ENCODE data around the gene SRSF4. TPM values are rescaled to one million over a fixed set of nuclear protein-coding genes. Genes with fewer than 3 reads are reported as not detected.
A peak's percentile ranks its signal among the peaks of the same experiment; 100 is the strongest.

Gene SRSF4
- total RNA-seq, 1 donor from 2014 or later: 129 TPM

DNA sequence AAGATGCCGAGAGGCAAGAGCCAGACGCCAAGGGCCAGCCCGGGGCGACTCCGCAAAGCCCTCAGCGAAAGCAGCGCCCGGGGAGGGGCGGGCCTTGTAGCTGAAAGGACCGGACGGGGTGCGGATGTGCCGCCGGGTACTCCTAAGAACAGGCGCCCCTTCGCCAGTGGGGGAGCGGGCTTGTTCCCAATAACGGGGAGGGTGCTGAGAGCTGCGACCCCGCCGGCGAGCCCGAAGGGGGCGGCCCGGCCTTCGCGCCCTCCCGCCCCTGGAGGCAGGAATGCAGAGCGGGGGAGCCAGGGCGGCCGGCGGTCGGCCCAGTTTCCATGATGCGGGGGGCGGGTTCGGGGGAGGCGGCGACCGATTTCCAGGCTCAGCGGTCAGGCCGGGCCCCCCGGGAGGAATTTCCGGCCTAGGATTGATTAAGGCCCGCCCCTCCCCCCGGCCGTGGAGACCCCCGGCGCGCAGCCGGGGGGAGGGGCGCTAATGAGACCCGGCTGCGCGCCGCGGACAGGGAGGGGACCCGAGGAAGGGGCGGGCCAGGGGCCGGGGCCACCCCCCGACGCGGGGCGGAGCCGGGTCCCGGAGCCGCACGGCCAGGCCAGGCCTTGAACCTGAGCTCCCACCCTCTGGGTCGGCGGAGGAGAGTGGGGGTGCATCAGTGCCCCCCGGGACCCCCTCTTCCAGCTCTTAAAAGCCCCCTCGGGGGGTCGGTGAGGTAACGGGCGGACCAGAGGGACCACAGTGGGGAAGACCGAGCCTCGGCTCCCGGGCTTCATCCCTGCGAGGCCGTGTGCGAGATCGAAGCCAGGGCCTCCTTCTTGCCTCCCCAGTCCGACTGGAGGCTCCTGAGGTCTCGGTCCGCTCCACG, 57.1 kb downstream of the SRSF4 start:
- peak; percentile 46 for DNase-seq (ENCODE audit: low spot score)
- intact Hi-C loops (cut with micrococcal nuclease): loop anchor here (1.0 kb wide), 4 partner anchors 57 to 239 kb away; partner anchors contain the start of gene SRSF4
- H3K36me3 Mint-ChIP-seq (ENCODE audit: low read depth): peaks cover 1% of the 10 kb centered on the region
- H3K27ac Mint-ChIP-seq: peak overlapping the region; percentile 23
- peaks cover 29% of the 10 kb centered on the region for H3K27me3 Mint-ChIP-seq (ENCODE audit: insufficient read depth)
- H3K9me3 Mint-ChIP-seq: no peaks in the 10 kb centered on the region
- no peaks in the 10 kb centered on the region for H3K4me1 Mint-ChIP-seq (ENCODE audit: low read depth)
- peak overlapping the region; percentile 82 for H3K4me3 Mint-ChIP-seq

DNA sequence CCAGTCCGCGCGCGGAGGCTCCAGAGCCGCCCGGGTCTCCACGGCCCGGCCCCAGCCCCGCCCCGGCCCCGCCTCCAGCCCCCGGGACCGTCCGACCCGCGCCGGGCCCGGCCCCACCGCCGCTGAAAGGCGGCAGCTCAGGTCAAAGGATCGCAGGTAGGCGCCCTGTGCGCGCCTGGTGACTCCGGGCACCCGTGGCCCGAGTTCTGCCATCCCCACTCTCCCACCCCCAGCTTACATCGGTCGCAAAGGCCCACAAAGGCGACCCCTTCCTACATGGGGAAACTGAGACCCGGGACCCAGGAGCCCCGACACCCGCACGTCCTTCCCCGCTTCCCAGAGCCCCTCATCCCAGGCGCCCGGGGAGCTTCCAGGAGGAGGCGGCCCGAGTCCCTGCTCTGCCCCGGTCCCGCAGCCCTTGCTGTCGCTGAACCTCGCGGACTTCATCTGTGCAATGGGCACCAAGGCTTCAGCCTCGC, 57.8 kb downstream of the SRSF4 start, which contains the start of gene TMEM200B:
TSS of gene TMEM200B (minus strand) at position 17 of the 479 bp plus-strand sequence. CDS start 2,075 bp downstream, outside the sequence.
- DNase-seq (ENCODE audit: low spot score): no peak
- H3K4me1 Mint-ChIP-seq (ENCODE audit: low read depth): no peaks in the 10 kb centered on the region
- peaks cover 29% of the 10 kb centered on the region for H3K27me3 Mint-ChIP-seq (ENCODE audit: insufficient read depth)
- H3K27ac Mint-ChIP-seq: peak within 1 kb of the TSS; percentile 23
- peaks cover 5% of the 10 kb centered on the region for H3K36me3 Mint-ChIP-seq (ENCODE audit: low read depth)
- intact Hi-C loops (cut with micrococcal nuclease): loop anchor here (1.0 kb wide), 4 partner anchors 57 to 239 kb away; partner anchors contain the start of gene SRSF4
- H3K4me3 Mint-ChIP-seq: peak within 1 kb of the TSS; percentile 82
- no peaks in the 10 kb centered on the region for H3K9me3 Mint-ChIP-seq

DNA sequence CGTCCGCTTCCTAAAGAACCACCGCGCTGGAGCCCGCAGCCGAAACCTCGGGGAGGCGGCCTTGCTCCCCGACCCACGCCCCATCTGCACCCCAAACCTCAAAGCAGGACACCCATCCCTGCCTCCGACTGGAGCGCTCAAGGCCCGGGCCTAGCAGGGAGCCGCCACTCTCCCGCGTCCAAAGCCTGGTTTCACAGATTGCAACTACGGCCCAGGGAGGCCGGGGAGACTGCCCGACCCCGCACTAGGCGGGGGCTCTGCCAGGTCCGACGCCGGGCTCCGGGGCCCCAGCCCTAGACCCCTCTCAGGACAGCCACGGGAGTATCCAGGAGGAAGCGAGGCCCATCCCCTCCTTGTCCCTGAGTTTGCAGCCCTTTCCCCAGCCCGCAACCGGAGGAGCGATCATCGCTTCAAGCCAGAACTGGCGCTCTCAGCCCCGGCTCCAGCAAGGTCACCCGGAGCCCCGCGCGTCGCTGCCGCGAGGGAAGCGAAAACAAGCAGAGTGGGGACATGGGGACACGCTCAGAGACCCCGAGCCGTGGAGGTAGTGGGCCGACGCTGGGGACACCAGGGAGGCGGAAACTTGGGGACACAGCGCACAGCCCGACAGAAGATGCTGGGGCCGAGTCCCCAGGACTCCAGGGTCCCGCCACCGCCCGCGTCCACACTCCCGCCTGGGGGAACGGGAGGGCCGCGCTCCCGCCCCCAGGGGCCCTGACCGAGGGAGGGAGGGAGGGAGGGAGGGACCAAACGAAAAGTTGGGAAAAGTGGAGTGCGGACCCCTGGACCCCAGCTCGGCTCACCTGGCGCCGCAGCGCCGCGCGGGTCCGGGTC, 58.4 kb downstream of the SRSF4 start:
- peaks cover 10% of the 10 kb centered on the region for H3K36me3 Mint-ChIP-seq (ENCODE audit: low read depth)
- no peaks in the 10 kb centered on the region for H3K4me1 Mint-ChIP-seq (ENCODE audit: low read depth)
- no peak for DNase-seq (ENCODE audit: low spot score)
- H3K27ac Mint-ChIP-seq: no peak overlapping the region
- H3K27me3 Mint-ChIP-seq (ENCODE audit: insufficient read depth): peaks cover 29% of the 10 kb centered on the region
- intact Hi-C loops (cut with micrococcal nuclease): no loop called here
- peak overlapping the region; percentile 47 for H3K4me3 Mint-ChIP-seq
- H3K9me3 Mint-ChIP-seq: no peaks in the 10 kb centered on the region

DNA sequence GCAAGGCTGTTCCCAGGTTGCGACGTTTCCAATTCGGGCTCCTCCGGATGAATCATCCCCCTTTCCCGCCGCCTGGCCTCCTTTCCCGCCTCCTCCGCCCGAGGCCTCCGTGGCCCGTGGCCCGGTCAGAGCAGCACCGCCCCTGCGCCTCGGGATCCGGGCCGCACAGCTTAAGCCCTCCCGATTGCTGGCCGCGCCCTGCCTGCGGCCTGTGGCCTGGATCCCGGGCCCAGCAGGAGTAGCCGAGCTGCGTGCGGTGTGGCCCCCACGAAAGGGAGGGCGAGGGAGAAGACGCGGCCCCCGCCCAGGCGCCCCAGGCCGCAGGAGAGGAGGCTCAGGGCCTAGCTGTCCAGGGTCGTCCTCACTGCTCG, 59.0 kb downstream of the SRSF4 start:
- Mint-ChIP-seq H3K27me3 (ENCODE audit: insufficient read depth) (peaks cover 29% of the 10 kb centered on the region), H3K27ac (no peak overlapping the region), H3K9me3 (no peaks in the 10 kb centered on the region), H3K4me1 (ENCODE audit: low read depth) (no peaks in the 10 kb centered on the region), H3K36me3 (ENCODE audit: low read depth) (peaks cover 11% of the 10 kb centered on the region), H3K4me3 (peak overlapping the region; percentile 22)
- intact Hi-C loops (cut with micrococcal nuclease): no loop called here
- DNase-seq (ENCODE audit: low spot score): no peak

DNA sequence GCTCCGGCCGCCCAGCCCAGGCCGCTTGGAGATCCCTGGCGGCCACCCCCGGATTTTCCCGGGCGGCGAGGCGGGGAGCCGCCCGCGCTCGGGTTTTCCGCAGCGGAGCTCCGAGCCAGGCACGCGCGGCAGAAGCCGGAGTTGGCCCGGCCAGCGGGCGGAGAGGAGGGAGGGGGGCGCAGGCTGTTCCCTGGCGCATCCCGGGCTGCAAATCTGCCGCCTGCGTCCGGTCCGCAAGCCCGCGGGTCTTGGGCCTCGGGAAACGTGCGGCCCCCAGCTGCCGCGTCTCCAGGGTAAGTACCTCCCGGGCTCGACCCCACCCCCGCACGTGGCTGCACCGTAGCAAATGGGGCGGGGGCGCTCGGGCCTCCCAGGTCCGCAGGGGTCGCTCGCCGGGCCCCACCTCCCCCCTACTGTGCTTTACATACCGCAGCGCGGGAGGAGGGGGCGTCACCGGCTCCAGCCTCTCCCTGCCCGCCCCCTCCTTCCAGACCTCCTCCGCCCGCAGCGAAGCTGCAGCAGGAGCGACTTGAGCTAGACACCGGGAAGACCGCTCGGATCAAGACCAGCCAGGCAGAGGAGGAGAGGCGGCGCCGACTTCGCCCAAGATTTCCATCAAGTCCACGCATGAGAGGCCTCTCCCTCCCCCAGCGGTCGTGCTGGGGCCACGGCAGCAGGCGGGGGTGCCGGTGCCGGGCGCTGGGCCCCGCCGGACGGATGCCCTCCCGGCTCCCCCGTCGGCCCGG, 59.6 kb downstream of the SRSF4 start:
- intact Hi-C loops (cut with micrococcal nuclease): loop anchor here (1.0 kb wide), 1 partner anchor 240 kb away; no protein-coding TSS in a partner anchor
- H3K4me1 Mint-ChIP-seq (ENCODE audit: low read depth): no peaks in the 10 kb centered on the region
- no peak overlapping the region for H3K4me3 Mint-ChIP-seq
- H3K27ac Mint-ChIP-seq: no peak overlapping the region
- H3K27me3 Mint-ChIP-seq (ENCODE audit: insufficient read depth): peaks cover 29% of the 10 kb centered on the region
- peaks cover 16% of the 10 kb centered on the region for H3K36me3 Mint-ChIP-seq (ENCODE audit: low read depth)
- H3K9me3 Mint-ChIP-seq: no peaks in the 10 kb centered on the region
- no peak for DNase-seq (ENCODE audit: low spot score)

DNA sequence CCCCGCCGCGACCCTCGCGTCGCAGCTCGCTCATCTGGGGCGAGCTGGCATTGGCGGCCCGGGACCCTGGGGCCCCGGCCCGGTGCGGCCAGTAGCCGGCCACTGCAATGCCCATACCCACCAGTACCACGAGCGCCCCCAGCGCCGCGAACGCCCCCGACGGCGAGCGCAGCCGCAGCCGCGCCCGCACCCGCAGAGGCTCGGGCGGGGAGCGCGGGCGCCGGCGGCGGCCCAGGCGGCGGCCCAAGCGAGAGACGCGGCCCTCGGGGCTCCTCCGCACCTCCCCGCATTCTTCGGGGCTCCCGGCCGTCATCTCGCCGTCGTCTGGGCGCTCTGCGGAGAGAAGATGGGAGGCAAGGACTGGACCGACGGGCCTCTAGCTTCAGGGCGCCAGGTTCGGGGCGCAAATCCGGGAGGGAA, 60.2 kb downstream of the SRSF4 start:
- no peak for DNase-seq (ENCODE audit: low spot score)
- Mint-ChIP-seq H3K4me1 (ENCODE audit: low read depth) (no peaks in the 10 kb centered on the region), H3K36me3 (ENCODE audit: low read depth) (peaks cover 18% of the 10 kb centered on the region), H3K9me3 (no peaks in the 10 kb centered on the region), H3K4me3 (no peak overlapping the region), H3K27ac (no peak overlapping the region), H3K27me3 (ENCODE audit: insufficient read depth) (peaks cover 27% of the 10 kb centered on the region)
- intact Hi-C loops (cut with micrococcal nuclease): loop anchor here (1.0 kb wide), 1 partner anchor 239 kb away; no protein-coding TSS in a partner anchor

DNA sequence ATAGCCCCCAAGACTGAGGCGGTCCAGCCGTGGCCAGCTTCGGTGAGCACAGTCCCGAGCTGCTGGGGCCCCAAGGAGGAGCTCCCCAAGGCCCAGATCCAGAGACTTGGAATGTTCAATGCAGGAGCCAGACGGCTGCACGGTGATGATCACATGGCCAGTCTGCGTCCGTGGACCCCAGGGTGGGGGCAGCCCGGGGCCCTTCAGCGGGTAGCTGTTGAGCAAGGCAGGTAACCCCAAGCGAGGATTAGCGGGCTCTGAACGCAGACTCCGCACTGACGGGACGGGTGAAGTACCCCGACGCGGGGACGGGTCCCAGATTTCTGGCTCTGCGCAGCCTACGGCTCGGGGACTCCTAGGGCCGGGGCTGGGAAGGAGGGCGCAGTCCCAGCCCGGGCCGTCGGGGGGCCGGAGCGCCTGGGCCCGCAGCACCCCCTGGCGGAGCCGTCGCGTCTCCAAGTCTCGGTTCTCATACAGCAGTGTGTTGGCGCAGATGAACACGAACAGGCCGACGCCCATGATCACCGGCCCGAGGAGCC, 60.7 kb downstream of the SRSF4 start:
- Mint-ChIP-seq H3K27me3 (ENCODE audit: insufficient read depth) (peaks cover 26% of the 10 kb centered on the region), H3K4me1 (ENCODE audit: low read depth) (no peaks in the 10 kb centered on the region), H3K9me3 (no peaks in the 10 kb centered on the region), H3K36me3 (ENCODE audit: low read depth) (peaks cover 21% of the 10 kb centered on the region), H3K27ac (no peak overlapping the region), H3K4me3 (no peak overlapping the region)
- DNase-seq (ENCODE audit: low spot score): peak; percentile 60
- intact Hi-C loops (cut with micrococcal nuclease): loop anchor here (1.0 kb wide), 1 partner anchor 239 kb away; no protein-coding TSS in a partner anchor

DNA sequence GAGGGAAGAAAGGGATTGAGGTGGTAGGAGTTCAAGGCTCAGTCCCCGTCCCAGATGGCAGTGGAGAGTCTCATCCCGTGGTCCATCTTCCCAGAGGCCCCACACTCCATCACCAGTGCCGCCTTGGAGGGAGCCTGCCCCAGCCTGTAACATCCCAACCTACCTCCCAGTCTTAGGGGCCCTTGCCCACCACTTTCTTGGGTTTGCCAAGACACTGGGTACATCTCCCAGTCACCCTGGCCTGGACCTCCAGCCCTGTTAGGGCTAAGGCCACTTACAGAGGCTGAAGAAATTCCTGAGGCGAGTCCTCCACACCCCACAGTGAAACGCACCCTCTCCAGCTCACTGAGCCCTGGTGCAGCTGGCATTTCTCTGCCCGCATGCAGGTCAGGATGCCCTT, 61.3 kb downstream of the SRSF4 start:
- intact Hi-C loops (cut with micrococcal nuclease): no loop called here
- Mint-ChIP-seq H3K4me3 (no peak overlapping the region), H3K36me3 (ENCODE audit: low read depth) (peaks cover 25% of the 10 kb centered on the region), H3K27ac (no peak overlapping the region), H3K9me3 (no peaks in the 10 kb centered on the region), H3K4me1 (ENCODE audit: low read depth) (no peaks in the 10 kb centered on the region), H3K27me3 (ENCODE audit: insufficient read depth) (peaks cover 19% of the 10 kb centered on the region)
- no peak for DNase-seq (ENCODE audit: low spot score)

DNA sequence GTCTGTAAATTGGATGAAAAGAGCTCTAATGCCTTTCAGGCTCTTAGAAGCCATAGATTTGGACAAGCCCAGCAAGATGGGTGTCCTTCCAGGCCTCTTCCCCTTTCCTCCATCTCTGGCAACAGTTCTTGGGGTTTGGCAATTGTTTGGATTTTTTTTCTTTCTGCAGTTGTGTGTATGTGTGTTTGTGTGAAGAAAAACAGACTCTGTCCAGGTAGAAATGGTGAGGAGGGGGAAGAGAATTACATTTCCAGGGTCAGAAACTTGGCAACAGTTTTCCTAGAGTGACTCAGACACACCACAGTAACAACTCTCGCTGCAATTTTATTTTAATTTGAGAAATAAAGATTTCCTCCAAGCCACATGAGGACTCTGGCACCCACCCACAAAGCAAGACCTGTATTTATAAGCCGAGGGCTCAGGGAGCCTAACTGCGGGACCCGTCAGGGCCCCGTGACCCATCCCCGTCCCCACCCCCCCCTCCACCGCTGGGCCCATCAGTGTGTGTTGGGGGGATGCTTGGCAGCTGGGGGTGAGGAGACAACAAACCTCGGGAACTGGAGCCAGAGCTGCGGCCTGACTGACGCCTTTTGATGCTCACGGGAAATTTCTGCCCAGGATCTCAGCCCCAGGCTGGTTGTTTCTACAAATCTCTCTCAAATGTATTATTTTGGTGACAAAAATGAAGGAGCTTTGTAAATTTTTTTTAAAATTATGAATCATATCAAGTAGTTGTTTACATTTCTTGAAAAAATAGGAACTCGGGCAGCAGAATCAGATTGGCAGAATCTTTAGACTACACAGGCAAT, 62.4 kb downstream of the SRSF4 start:
- intact Hi-C loops (cut with micrococcal nuclease): no loop called here
- no peaks in the 10 kb centered on the region for H3K9me3 Mint-ChIP-seq
- H3K4me1 Mint-ChIP-seq (ENCODE audit: low read depth): no peaks in the 10 kb centered on the region
- H3K36me3 Mint-ChIP-seq (ENCODE audit: low read depth): peaks cover 26% of the 10 kb centered on the region
- H3K27ac Mint-ChIP-seq: peak overlapping the region; percentile 6
- H3K4me3 Mint-ChIP-seq: no peak overlapping the region
- DNase-seq (ENCODE audit: low spot score): no peak
- peaks cover 16% of the 10 kb centered on the region for H3K27me3 Mint-ChIP-seq (ENCODE audit: insufficient read depth)

DNA sequence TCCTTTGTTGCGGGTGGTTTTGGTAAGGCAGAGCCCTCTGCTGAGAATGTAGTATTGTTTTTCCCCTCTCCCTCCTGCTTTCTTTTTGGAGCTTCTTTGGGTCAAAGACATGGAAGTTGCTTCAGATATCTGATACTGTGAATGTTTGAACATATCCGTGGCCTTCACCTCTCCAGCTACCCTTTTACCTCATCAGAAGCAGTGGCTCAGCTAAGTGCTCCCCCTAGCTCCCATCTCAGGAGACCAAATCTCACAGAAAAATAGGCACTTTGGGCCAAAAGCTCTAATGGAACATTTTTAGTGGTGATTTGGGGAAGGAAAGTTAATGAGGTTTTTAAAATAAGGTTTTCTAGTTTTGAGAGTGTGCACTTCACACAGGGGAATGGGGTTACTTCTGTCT, 64.3 kb downstream of the SRSF4 start:
- no peak overlapping the region for H3K27ac Mint-ChIP-seq
- no peaks in the 10 kb centered on the region for H3K9me3 Mint-ChIP-seq
- no peak overlapping the region for H3K4me3 Mint-ChIP-seq
- H3K27me3 Mint-ChIP-seq (ENCODE audit: insufficient read depth): peaks cover 12% of the 10 kb centered on the region
- DNase-seq (ENCODE audit: low spot score): no peak
- H3K4me1 Mint-ChIP-seq (ENCODE audit: low read depth): peaks cover 6% of the 10 kb centered on the region
- H3K36me3 Mint-ChIP-seq (ENCODE audit: low read depth): peaks cover 31% of the 10 kb centered on the region
- intact Hi-C loops (cut with micrococcal nuclease): no loop called here

DNA sequence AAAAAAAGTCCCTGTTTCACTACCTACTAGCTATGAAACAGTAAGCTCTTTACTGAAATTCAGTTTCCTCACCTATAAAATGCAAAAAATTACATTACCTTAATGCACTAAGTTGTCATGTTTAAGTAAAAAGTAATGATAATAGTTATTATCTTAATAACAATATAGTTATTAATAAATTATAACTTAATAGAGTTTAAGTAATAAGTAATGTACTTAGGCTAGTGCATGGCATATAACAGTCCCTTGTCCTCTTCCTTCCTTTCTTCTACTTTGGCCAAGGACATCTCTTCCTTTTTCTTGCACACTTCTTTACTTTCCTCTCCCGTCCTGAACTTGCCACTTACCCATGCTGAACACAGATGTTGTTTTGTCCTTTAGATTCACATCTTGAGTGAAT, 67.0 kb downstream of the SRSF4 start:
- Mint-ChIP-seq H3K27ac (no peak overlapping the region), H3K9me3 (no peaks in the 10 kb centered on the region), H3K36me3 (ENCODE audit: low read depth) (peaks cover 37% of the 10 kb centered on the region), H3K27me3 (ENCODE audit: insufficient read depth) (no peaks in the 10 kb centered on the region), H3K4me3 (no peak overlapping the region), H3K4me1 (ENCODE audit: low read depth) (peaks cover 6% of the 10 kb centered on the region)
- intact Hi-C loops (cut with micrococcal nuclease): no loop called here
- DNase-seq (ENCODE audit: low spot score): no peak
